NCI-H1417 (cell line): ENCODE data around the gene ARID3B.
"Not testable (repeated sequence)": the region's sequence is repeated elsewhere in the genome, so short reads cannot be mapped to it uniquely, and the experiment has no call there.

Experiments used
- DNase-seq, 3 experiments: peaks; one replicate each; lab custom pipeline; 2025; lab: John Stamatoyannopoulos, UW

ARID3B gene, protein sequence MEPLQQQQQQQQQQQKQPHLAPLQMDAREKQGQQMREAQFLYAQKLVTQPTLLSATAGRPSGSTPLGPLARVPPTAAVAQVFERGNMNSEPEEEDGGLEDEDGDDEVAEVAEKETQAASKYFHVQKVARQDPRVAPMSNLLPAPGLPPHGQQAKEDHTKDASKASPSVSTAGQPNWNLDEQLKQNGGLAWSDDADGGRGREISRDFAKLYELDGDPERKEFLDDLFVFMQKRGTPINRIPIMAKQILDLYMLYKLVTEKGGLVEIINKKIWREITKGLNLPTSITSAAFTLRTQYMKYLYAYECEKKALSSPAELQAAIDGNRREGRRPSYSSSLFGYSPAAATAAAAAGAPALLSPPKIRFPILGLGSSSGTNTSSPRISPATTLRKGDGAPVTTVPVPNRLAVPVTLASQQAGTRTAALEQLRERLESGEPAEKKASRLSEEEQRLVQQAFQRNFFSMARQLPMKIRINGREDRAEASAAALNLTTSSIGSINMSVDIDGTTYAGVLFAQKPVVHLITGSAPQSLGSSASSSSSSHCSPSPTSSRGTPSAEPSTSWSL

DNA sequence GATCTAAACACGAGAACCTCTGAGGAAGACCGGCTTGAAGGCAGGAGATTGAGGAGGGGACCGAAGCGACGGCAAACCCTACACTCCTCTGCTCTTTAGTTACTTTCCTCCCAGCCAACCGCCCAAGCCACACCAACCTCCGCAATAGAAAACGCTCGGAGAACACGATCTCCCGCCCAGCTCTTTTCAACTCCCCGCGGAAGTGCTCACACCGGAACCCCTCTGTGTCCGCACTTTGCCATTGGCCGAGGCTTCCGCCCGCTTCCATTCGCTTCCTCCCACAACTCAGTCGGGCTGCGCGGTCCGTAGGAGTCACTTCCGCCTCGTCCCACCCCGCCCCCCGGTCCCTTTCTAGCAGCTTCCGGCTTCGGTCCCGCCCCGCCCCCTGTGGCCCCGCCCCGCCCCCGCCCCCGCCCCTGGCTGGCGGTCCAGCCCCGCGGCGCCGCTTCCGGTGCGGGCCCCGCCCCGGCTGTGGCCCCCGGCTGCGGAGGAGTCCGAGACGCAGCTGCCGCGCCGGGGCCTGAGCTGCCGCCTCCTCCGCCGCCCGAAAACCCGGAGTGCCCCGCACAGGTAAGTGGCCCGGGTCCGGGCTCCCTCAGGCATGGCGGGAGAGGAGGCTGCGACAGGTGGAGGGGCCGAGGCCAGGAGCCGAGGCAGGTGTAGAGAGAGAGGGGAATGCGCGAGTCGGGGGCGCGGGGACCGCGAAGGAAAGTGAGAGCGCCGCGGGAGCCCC lies at the start of gene ARID3B:
TSS of gene ARID3B (plus strand) at position 460 of the 733 bp plus-strand sequence. CDS start 2,717 bp downstream, outside the sequence.
- peak; percentile 95 to 99 (median 95) for DNase-seq

DNA sequence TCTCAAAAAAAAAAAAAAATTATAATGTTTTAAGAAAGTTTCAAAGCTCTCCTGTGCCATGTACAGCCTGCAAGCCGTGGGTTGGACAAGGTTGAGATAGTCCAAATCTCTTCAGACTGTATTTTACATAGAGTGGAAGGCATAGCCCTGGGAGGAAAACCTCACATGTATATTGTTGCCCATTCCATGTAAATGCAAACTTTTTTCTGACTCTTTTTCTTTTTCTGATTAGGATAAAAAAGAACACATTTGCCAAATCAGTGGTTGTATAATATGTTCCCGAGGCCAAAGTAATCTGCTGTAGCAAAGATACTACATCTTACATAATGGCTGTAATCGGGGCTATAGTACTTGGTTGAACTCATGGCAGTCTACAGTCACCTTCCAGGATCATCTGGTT lies 44.4 kb upstream of the ARID3B start:
- DNase-seq = no peak

DNA sequence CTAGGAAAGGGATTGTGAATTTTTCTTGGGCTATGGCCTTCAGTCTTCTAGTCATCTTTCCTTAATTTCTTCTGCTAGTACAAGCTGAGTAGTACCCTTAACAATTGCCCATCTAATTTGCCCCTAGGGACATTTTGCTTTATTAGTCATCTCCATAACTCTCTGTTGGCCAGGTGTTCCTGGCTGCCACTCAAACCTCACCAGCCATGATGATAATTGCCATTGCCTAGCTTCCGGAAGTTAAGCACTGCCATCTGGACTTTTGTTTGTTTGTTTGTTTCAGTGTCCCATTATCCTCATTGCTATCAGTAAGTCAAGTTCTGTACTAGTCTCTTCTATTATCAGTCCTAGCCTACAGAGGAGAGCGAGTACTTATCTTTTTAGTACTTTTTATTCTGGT lies 43.4 kb upstream of the ARID3B start:
- peak; percentile 69 to 99 (median 85) for DNase-seq

DNA sequence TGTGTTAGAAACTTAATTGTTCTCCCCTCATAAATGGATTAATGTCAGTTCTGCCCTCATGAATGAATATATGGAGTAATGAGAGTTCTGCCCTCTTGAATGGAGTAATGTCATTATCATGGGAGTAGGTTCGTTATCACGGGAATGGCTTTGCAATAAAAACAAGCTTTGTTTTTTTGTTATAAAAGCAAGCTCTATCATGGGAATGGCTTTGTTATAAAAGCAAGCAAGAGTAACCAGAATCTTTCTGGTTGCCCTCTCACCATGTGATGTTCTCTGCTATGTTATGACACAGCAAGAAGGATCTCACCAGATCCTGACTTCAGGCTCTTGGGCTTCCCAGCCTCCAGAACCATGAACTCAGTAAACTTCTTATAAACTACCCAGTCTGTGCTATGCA lies 41.7 kb upstream of the ARID3B start:
- DNase-seq = no peak

DNA sequence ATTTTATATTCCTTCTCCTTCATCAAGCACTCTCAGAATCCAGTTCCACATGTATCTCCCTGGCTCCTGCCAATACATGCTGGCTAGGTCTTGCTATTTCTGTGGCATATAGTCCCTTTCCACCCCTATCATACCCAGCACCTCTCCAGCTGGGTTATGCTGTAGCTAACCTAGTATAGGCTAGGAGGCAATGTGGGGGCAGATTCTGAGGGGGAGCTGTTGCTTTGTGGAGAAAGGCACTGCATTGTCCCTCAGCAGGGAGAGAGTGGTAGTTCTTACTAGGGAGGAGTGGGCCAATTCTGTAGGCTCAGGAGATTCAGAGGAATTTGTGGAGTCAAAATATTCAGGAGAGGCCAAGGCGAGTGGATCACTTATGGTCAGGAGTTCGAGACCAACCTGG lies 40.6 kb upstream of the ARID3B start:
- DNase-seq = no peak

DNA sequence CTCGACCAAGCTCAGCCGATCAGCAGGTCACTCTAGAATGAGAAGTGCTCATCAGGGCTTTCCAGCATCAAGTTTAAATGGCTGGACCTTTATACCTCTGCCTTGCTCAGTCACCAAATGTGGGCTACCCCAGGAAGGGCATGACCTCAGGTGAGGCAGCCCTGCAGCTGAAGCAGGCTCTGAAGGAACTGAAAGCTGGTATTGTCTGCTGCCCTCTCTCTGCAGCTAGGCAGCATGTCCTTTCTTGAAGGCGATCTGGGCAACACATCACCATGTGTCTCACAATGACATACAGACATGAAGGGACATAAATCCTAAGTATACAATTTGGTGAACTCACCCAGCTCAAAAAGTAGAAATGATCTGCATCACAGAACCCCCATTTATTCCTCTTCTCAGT lies 38.7 kb upstream of the ARID3B start:
- DNase-seq = no peak

DNA sequence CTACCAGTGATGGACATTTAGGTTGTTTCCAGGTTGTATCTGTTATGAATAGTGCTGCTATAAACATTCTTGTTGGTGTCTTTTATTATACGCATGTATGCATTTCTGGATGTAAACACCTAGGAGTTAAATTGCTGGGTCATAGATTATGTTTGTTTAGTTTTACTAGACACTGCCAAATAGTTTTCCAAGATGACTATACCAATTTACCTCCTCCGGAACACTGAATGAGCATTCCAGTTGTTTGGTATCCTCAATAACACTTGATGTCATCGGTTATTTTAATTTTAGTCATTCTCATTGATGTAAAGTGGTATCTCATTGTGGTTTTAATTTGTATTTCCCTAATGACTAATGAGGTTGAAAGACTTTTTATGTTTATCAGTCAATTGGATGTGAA lies 36.6 kb upstream of the ARID3B start:
- DNase-seq = no peak

DNA sequence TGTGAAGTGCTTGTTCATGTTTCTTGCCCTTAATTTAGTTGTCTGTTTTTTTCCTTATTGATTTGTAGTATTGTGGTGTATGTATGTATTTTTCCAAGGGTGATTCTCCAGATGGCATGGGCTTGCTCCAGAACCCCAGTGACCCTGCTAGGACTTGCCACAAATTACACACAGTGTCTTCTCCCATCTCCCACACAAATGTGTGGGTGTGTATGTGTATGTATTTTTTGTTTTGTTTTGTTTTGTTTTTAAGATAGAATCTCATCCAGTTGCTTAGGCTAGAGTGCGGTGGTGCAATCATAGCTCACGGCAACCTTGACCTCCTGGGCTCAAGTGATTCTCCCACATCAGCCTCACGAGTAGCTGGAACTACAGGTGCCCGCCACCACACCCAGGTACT lies 36.2 kb upstream of the ARID3B start:
- no peak for DNase-seq

DNA sequence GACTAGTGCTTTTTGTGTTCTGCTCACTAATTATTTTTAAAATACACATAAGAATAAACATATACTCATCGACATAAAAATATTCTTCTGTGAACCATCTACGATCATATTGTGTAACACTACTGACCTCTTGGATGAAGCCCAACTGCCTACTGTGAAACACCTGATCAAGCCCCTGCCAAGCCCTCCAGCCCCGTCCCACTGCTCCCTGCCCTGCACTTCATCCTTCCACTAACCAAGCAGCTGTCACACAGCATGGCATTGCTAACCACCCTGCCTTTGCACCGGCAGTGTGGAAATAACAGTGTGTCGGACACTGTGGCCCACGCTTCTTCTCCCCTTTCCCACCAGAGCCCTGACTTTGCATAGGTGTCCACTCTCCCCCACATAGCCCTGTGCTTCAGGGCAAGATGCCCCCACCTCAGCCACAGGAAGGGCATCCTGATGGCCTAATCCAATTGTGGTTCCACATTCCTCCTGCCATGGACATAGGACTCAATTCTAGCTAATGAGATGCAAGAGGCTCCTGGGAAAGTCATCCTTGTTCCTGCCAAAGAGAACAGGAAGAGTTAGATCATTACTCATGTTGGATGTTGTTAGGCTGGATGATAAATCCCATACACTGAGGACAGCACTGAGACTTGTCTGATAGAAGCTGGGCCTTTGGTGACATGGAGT lies 35.0 kb upstream of the ARID3B start:
- DNase-seq = no peak

DNA sequence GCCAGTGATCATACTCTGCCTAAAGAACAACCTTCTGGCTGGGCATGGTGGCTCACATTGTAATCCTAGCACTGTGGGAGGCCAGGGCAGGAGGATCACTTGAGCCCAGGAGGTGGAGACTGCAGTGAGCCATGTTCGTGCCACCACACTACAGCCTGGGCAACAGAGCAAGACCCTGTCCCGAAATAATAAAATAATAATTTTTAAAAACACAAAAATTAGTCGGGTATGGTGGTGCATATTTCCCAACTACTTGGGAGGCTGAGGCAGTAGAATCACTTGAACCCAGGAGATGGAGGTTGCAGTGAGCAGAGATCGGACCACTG lies 34.5 kb upstream of the ARID3B start:
- no peak for DNase-seq

DNA sequence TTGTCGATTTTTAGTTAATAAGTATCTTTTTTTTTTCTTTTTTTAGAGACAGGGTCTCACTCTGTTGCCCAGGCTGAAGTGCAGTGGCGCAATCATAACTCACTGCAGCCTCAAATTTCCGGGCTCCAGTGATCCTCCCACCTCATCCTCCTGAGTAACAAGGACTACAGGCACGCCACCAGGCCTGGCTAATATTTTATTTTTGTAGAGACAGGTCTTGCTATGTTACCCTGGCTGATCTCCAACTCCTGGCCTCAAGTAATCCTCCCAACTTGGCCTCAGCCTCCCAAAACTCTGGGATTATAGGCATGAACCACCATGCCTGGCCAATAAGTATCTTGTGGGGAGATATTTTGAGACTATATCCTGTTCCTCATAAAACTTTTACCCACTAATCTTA lies 29.4 kb upstream of the ARID3B start:
- no peak for DNase-seq

DNA sequence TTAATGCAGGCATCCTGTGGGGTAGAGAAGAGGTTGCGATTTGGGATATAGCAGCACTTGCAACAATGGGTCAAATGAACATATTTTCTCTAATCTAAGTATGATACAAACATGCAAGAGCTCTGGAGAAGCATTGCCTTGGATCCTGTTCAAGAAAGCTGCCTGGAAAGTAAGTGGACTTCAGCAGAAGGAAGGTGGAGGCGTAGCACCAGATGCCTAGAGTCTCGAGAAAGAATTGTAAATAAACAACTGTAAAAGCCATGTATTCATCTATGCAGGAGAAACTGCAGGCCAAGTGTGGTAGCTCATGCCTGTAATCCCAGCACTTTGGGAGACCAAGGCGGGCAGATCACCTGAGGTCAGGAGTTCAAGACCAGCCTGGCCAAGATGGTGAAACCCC lies 27.0 kb upstream of the ARID3B start:
- not testable (repeated sequence) for DNase-seq

DNA sequence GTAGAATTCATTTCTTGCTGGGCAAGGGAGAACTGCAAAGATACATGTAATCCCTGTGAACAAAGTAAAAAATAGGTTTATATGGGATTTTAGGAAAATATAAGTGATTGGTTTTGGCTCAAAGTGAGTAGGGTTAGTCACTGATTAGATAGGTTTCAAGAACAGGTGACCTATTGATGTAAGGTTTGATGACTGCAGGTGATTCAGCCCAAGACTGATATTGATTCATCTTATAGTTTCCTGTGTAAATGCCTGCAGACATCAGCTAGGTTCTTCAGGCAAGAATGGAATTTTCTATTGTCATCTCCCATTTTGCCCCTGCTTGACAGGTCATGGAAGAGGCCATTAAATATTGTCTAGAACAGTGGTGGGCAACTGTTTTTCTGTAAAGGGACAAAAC lies 23.9 kb upstream of the ARID3B start:
- DNase-seq = no peak

DNA sequence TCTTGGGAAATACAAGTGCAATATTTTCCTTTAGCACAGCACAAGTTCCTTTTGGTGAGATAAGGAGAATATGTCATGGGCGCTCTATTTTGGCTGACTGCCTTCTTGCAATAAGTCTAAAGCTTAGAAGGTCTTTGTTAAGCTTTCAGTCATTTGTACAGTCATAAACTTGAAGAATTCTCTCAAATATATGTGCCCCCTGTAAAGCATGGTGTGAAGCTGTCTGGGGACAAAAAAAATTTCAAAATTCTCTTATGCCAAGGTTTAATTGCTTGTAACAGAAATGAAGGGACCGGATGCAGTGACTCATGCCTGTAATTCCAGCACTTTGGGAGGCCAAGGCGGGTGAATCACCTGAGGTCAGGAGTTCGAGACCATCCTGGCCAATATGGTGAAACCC lies 21.7 kb upstream of the ARID3B start:
- no peak for DNase-seq

DNA sequence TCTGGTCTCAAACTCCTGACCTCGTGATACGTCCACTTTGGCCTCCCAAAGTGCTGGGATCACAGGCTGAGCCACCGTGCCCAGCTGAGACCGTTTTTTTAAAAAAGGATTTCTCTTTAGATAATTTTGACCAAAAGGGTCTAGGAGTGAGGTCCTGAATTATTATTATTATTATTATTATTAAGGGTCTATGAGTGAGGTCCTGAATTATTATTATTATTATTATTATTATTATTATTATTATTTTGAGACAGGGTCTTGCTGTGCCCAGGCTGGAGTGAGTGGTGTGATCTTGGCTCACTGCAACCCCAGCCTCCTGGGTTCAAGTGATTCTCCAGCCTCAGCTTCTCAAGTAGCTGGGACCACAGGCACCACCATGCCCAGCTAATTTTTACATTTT lies 20.6 kb upstream of the ARID3B start:
- no peak for DNase-seq

DNA sequence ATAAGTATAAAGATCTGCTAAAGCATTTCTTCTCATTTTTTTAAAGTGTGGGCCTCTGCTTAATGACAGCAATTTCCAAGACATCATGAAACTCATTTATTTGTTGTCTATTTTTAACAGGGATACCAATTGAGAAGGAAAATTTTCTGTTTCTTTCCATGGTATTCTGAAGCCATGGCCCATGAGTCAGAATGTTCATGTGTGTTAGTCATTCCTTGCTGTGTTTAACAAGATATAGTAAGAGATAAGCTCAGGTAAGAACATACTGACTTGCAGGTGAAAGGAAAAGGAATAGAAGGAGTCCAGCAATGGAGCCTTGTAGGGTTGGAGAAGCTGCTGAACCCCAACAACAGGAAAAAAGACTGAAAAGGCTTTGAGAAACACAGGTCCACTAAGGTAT lies 17.0 kb upstream of the ARID3B start:
- DNase-seq = no peak

DNA sequence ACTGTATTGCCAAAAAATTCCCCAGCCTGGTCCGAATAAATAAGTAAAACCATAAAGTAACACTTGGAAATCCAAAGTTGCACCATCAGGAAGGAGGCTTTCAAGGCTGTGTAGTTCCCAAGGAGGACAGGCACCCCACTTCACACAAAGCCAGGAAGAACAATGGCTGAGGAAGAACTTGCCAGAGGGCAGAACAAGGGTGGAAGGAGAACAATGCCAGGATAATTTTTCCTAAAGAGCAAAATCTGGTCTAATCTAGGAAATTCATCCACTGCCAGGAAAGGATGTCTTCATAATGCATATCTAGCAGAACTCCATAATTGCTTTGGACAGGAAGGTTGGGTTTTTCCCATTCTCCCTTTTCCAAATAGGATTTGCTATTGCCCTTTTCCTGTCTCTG lies 15.7 kb upstream of the ARID3B start:
- peak in 1 of 3 experiments; percentile 4 for DNase-seq

DNA sequence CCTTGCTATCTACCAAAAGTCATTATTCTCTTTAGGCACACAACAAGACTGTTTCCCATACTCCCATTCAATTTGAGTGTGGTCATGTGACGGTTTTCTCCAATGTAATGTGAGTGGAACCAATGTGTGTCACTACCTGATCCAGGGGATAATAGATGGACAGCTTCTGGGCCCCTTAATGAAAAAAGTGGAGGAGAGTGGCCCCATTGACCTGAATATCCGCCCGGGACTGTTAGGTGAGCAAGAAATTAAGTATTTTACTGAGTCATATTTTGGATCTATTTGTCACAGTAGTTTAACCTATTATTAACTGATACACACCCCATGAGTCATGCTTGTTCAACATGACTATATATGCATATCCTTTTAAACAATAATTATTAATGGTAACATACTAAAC lies 15.1 kb upstream of the ARID3B start:
- peak in 2 of 3 experiments; percentile 10 to 36 for DNase-seq

DNA sequence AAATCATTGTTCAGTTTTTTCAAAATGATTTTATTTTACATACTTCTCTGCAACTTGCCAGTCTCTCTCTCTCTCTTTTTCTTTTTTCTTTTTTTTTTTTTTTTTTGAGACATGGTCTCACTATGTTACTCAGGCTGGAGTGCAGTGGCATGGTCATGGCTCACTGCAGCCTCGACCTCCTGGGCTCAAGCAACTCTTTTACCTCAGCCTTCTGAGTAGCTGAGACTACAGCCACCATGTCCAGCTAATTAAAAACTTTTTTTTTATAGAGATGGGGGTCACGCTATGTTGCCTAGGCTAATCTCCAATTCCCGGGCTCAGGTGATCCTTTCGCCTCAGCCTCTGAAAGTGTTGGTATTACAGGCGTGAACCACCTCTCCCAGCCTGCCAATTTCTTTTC lies 12.1 kb upstream of the ARID3B start:
- DNase-seq = no peak

DNA sequence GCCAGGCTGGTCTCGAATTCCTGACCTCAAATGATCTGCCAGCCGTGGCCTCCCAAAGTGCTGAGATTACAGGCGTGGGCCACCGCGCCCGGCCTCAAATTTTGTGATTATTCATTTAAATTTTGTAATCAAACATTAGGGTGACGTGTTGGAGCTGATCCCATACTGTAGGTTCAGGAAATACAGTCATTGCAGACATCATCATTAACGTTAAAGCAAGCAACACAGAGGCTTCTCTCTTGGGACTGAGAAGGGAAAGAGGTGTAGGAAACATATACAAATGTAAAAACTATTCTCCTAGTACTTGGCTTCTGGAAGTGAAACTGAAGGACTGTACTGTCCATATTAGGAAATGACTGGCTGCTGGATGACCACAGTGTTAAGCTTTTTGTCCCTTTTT lies 11.1 kb upstream of the ARID3B start:
- DNase-seq = no peak

DNA sequence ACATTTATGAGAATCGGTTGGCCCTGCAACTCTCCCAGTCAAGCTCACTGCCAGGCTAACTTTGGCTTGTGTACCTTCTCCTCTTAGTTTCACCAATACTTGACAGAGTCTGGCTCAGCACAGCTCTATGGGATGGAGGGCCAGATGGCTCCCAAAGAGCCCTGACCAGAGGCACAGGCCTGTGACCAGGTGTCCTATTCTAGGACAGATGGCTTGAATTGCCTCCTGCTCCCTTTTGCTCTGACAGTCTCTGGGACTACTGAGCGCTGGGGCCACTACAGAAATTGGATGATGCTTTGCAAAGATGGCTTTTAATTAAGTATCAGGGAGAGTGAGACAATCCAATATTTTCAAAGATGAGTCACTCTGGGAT lies 10.3 kb upstream of the ARID3B start:
- DNase-seq = no peak

DNA sequence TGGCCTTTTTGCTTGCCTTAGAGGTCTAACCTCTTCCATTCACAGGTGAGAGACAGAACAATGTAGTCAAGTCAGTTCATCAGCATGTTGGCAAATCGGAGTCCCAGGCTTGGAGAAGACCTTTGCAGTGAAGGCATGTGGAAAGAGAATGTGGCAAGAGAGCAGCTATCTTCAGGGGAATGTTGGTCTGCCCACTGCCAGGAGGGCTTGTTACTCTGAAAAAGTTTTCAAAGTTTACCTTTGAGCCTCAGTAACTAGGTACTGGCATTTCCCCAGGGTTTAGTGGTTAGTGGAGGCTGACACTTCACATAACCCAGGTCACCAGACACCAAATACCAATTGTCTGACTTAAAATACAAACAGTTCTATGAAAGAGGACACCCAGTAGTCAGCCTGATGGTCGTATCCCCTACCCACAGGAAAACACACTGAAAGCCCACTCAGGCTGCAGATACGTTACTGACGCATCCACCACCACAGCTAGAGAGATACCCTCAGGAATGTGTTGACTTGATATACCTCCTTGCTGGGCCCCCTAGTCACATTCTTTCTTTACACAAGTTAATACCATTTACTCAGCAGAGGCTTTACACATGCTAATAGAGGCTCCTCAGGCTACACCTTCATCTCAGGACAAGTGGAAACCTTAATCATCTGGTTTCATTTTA lies 9.7 kb upstream of the ARID3B start:
- no peak for DNase-seq
